ENCODE results near the gene TXK. TPM values are rescaled to one million over a fixed set of nuclear protein-coding genes. Genes with fewer than 3 reads are reported as not detected.

Gene TXK
- total RNA-seq, 2 experiments from 2014 or later: 67.0 to 69.9 TPM

- H3K27ac Mint-ChIP-seq: peak overlapping the region; percentile 88
- no peaks in the 10 kb centered on the region for H3K27me3 ChIP-seq (ENCODE audit: control insufficient read depth in 1 of 2, insufficient read depth in 2 of 2, low read length in 2 of 2)
- ChIA-PET POLR2A (interaction anchor here (0.6 to 5.5 kb wide), 10 partner anchors 11 to 225 kb away, joined by 3 to 125 read pairs (median 4); partner anchors contain the start of gene NFXL1), CTCF (interaction anchor here (1.0 to 5.6 kb wide), 5 partner anchors 11 to 106 kb away, joined by 3 to 70 read pairs (median 5); no protein-coding TSS in a partner anchor)
- DNase-seq (peak in 12 of 14 experiments; percentile 32 to 73 (median 48)), ATAC-seq (ENCODE audit: poor library complexity) (peak; percentile 21)
- no peaks in the 10 kb centered on the region for H3K36me3 ChIP-seq (ENCODE audit: insufficient read depth, low read length)
- no peaks in the 10 kb centered on the region for H3K9me3 Mint-ChIP-seq
- peak overlapping the region; percentile 72 for H3K4me3 Mint-ChIP-seq
- peak overlapping the region; percentile 64 to 65 for H3K27ac ChIP-seq (ENCODE audit: low read depth in 1 of 2, low read length in 2 of 2)
- H3K4me1 ChIP-seq (ENCODE audit: insufficient read depth, low read length): peaks cover 57% of the 10 kb centered on the region
- no peaks in the 10 kb centered on the region for H3K27me3 Mint-ChIP-seq
- intact Hi-C loops (cut with DNase I, micrococcal nuclease): loop anchor here (1.0 to 10.0 kb wide), 14 partner anchors 11 to 765 kb away; partner anchors contain the start of genes SLAIN2 (in 2 of the 2), CNGA1 (in 1 of the 2), NFXL1 (in 1 of the 2) and NIPAL1 (in 1 of the 2)
- no peaks in the 10 kb centered on the region for H3K36me3 Mint-ChIP-seq (ENCODE audit: low read depth)
- H3K9me3 ChIP-seq (ENCODE audit: control insufficient read depth in 1 of 2, insufficient read depth in 1 of 2, low read length in 2 of 2): no peaks in the 10 kb centered on the region
- H3K4me1 Mint-ChIP-seq (ENCODE audit: low read depth): peaks cover 65% of the 10 kb centered on the region
- TF ChIP-seq CTCF (IDR thresholded peaks at IDR 0.05): no peak
- no peak overlapping the region for H3K4me3 ChIP-seq (ENCODE audit: low read length)
Observed at GRCh38 chr4:48139691-48140090, 5.6 kb upstream of the TXK start.

GRCh38 chr4:48138936-48139335 is 4.9 kb upstream of the TXK start:
- CTCF ChIA-PET: interaction anchor here (1.5 to 5.6 kb wide), 4 partner anchors 10 to 105 kb away, joined by 3 to 70 read pairs (median 7); no protein-coding TSS in a partner anchor
- Mint-ChIP-seq H3K4me1 (ENCODE audit: low read depth) (peaks cover 73% of the 10 kb centered on the region), H3K27me3 (no peaks in the 10 kb centered on the region), H3K27ac (peak overlapping the region; percentile 88), H3K9me3 (no peaks in the 10 kb centered on the region), H3K36me3 (ENCODE audit: low read depth) (peaks cover 3% of the 10 kb centered on the region), H3K4me3 (peak overlapping the region; percentile 47)
- peaks cover 62% of the 10 kb centered on the region for H3K4me1 ChIP-seq (ENCODE audit: insufficient read depth, low read length)
- POLR2A ChIA-PET: interaction anchor here (0.6 to 5.5 kb wide), 14 partner anchors 10 to 641 kb away, joined by 3 to 125 read pairs (median 4); partner anchors contain the start of genes FRYL, NFXL1 and SLAIN2
- H3K36me3 ChIP-seq (ENCODE audit: insufficient read depth, low read length): no peaks in the 10 kb centered on the region
- H3K9me3 ChIP-seq (ENCODE audit: control insufficient read depth in 1 of 2, insufficient read depth in 1 of 2, low read length in 2 of 2): no peaks in the 10 kb centered on the region
- ATAC-seq (ENCODE audit: poor library complexity): peak; percentile 54
- H3K27ac ChIP-seq (ENCODE audit: low read depth in 1 of 2, low read length in 2 of 2): peak overlapping the region; percentile 64 to 65
- H3K27me3 ChIP-seq (ENCODE audit: control insufficient read depth in 1 of 2, insufficient read depth in 2 of 2, low read length in 2 of 2): no peaks in the 10 kb centered on the region
- no peak for TF ChIP-seq CTCF (IDR thresholded peaks at IDR 0.05)
- intact Hi-C loops (cut with DNase I, micrococcal nuclease): loop anchor here (1.0 to 10.0 kb wide), 6 partner anchors 11 to 766 kb away; partner anchors contain the start of genes SLAIN2 (in 2 of the 2), NFXL1 (in 1 of the 2) and OCIAD2 (in 1 of the 2)
- no peak overlapping the region for H3K4me3 ChIP-seq (ENCODE audit: low read length)
- peak in 7 of 14 experiments; percentile 14 to 82 (median 51) for DNase-seq

GRCh38 chr4:48138511-48138910 is 4.5 kb upstream of the TXK start:
- peak in 2 of 14 experiments; percentile 45 for DNase-seq
- H3K9me3 ChIP-seq (ENCODE audit: control insufficient read depth in 1 of 2, insufficient read depth in 1 of 2, low read length in 2 of 2): no peaks in the 10 kb centered on the region
- POLR2A ChIA-PET: interaction anchor here (0.7 to 5.5 kb wide), 13 partner anchors 10 to 642 kb away, joined by 3 to 125 read pairs (median 3); partner anchors contain the start of genes FRYL and SLAIN2
- peaks cover 62% of the 10 kb centered on the region for H3K4me1 ChIP-seq (ENCODE audit: insufficient read depth, low read length)
- H3K4me3 ChIP-seq (ENCODE audit: low read length): no peak overlapping the region
- intact Hi-C loops (cut with DNase I, micrococcal nuclease): loop anchor here (5.0 to 10.0 kb wide), 5 partner anchors 136 to 766 kb away; partner anchors contain the start of genes SLAIN2 (in 2 of the 2), NFXL1 (in 1 of the 2) and OCIAD2 (in 1 of the 2)
- ATAC-seq (ENCODE audit: poor library complexity): no peak
- no peak for TF ChIP-seq CTCF (IDR thresholded peaks at IDR 0.05)
- H3K27me3 ChIP-seq (ENCODE audit: control insufficient read depth in 1 of 2, insufficient read depth in 2 of 2, low read length in 2 of 2): no peaks in the 10 kb centered on the region
- Mint-ChIP-seq H3K4me1 (ENCODE audit: low read depth) (peaks cover 77% of the 10 kb centered on the region), H3K27ac (peak overlapping the region; percentile 88), H3K36me3 (ENCODE audit: low read depth) (peaks cover 7% of the 10 kb centered on the region), H3K9me3 (no peaks in the 10 kb centered on the region), H3K4me3 (peak overlapping the region; percentile 47), H3K27me3 (no peaks in the 10 kb centered on the region)
- no peaks in the 10 kb centered on the region for H3K36me3 ChIP-seq (ENCODE audit: insufficient read depth, low read length)
- CTCF ChIA-PET: interaction anchor here (1.5 to 5.6 kb wide), 4 partner anchors 9 to 105 kb away, joined by 3 to 70 read pairs (median 7); no protein-coding TSS in a partner anchor
- peak overlapping the region; percentile 64 to 65 for H3K27ac ChIP-seq (ENCODE audit: low read depth in 1 of 2, low read length in 2 of 2)
